Activated gamma-delta T cell treated with Interleukin-2 at 50 U/mL for 16 hours (primary cell): ENCODE data around the gene UNCX.

Experiments used
- DNase-seq: peaks from one replicate; pipeline ENCODE4 v3.0.0-alpha.2; 2020

The UNCX gene

GRCh38 chr7:1244700-1245523, 12.2 kb downstream of the UNCX start:
- no peak for DNase-seq

- no peak for DNase-seq
Measured at GRCh38 chr7:1245524-1246050, 12.9 kb downstream of the UNCX start.

GRCh38 chr7:1246160-1246870, 13.6 kb downstream of the UNCX start:
- DNase-seq: no peak

GRCh38 chr7:1246871-1247526, 14.3 kb downstream of the UNCX start:
- no peak for DNase-seq

- no peak for DNase-seq
Measured at GRCh38 chr7:1247527-1248041, 14.9 kb downstream of the UNCX start.

- DNase-seq: no peak
Measured at GRCh38 chr7:1248143-1248915, 15.7 kb downstream of the UNCX start.

GRCh38 chr7:1248916-1249581, 16.4 kb downstream of the UNCX start:
- no peak for DNase-seq

- no peak for DNase-seq
Measured at GRCh38 chr7:1249731-1250130, 17.1 kb downstream of the UNCX start.

- DNase-seq: no peak
Measured at GRCh38 chr7:1250901-1251300, 18.2 kb downstream of the UNCX start.

GRCh38 chr7:1251796-1252539, 19.3 kb downstream of the UNCX start:
- no peak for DNase-seq

- DNase-seq: no peak
Measured at GRCh38 chr7:1252540-1253090, 19.9 kb downstream of the UNCX start.

- no peak for DNase-seq
Measured at GRCh38 chr7:1253681-1254181, 21.1 kb downstream of the UNCX start.

- DNase-seq: no peak
Measured at GRCh38 chr7:1254281-1255079, 21.8 kb downstream of the UNCX start.

GRCh38 chr7:1255080-1255816, 22.6 kb downstream of the UNCX start:
- no peak for DNase-seq

GRCh38 chr7:1255817-1256340, 23.2 kb downstream of the UNCX start:
- DNase-seq: no peak

- DNase-seq: no peak
Measured at GRCh38 chr7:1256621-1257020, 23.9 kb downstream of the UNCX start.

- no peak for DNase-seq
Measured at GRCh38 chr7:1257221-1257620, 24.5 kb downstream of the UNCX start.

GRCh38 chr7:1257863-1258262, 25.2 kb downstream of the UNCX start:
- DNase-seq: no peak
